Ovary (tissue), 3 donors: ENCODE measurements around the gene HNRNPA1L2.

Source experiments
- POLR2A ChIP-seq: fragments of 450-650 bp; IDR thresholded peaks from one replicate; pipeline ENCODE4 v1.6.1; 2017; ENCODE audit warnings: antibody characterized with exemption, mild to moderate bottlenecking, moderate library complexity
- TF ChIP-seq, protein P1 (sequence below), 3 donors: fragments of 450-650 bp in 2 of 3; fragments of 200-600 bp in 1 of 3; IDR thresholded peaks; one replicate each; pipeline versions ENCODE4 v1.5.1 to v1.8.0; 2016 to 2022; ENCODE audit warnings: antibody characterized with exemption in 3 of 3, mild to moderate bottlenecking in 1 of 3
- donor health status: DM: no; HTN: no; CAD: no.

- TF ChIP-seq, protein P1, sequence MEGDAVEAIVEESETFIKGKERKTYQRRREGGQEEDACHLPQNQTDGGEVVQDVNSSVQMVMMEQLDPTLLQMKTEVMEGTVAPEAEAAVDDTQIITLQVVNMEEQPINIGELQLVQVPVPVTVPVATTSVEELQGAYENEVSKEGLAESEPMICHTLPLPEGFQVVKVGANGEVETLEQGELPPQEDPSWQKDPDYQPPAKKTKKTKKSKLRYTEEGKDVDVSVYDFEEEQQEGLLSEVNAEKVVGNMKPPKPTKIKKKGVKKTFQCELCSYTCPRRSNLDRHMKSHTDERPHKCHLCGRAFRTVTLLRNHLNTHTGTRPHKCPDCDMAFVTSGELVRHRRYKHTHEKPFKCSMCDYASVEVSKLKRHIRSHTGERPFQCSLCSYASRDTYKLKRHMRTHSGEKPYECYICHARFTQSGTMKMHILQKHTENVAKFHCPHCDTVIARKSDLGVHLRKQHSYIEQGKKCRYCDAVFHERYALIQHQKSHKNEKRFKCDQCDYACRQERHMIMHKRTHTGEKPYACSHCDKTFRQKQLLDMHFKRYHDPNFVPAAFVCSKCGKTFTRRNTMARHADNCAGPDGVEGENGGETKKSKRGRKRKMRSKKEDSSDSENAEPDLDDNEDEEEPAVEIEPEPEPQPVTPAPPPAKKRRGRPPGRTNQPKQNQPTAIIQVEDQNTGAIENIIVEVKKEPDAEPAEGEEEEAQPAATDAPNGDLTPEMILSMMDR (IDR thresholded peaks at IDR 0.05) = no peak
- TF ChIP-seq POLR2A = no peak
These were observed 41.6 kb upstream of the HNRNPA1L2 start for GRCh38 chr13:52600666-52601065.
